GM12864 (cell line): Measurements from ENCODE around the gene NOTUM.

Experiments used
- DNase-seq: peaks from one replicate; pipeline ENCODE4 v3.0.0-alpha.2; 2011; ENCODE audit warnings: low read depth
- H3K4me3 ChIP-seq: 2 replicates; pipeline ENCODE4 v1.5.1; 2011; ENCODE audit warnings: mild to moderate bottlenecking, low read depth, low read length, control low read depth
- TF ChIP-seq, protein P1 (sequence below): IDR thresholded peaks from 2 replicates; pipeline ENCODE4 v1.5.1; 2011; ENCODE audit warnings: low read depth, mild to moderate bottlenecking, moderate library complexity, low read length, control low read depth, inconsistent platforms; ENCODE audit errors: missing control alignments

The NOTUM gene

DNA sequence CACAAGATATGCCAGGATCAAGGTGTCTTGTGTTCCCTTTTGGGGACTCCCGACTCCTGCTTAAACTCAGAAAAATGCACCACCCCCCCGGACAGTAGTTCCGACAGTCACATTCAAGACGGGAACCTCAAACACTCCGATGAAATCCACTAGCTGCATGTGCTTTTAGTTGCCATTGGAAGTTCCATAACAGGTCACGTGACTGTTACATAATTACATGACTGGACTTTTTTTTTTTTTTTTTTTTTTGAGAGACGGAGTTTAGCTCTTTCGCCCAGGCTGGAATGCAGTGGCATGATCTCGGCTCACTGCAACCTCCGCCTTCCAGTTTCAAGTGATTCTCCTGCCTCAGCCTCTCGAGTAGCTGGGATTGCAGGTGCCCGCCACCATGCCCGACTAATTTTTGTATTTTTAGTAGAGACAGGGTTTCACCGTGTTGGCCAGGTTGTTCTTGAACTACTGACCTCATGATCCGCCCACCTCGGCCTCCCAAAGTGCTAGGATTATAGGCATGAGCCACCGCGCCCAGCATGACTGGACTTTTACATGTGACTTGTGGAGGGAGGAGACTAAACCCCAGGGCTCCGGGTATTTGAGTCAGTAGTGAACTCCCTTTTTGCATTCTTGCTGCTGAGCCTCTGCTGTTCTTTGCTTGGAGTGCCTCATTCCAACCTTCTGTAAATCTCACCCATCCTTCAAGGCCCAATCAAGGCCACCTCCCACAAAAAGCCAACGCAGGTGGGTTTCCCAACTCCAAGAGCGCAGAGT, 44.6 kb downstream of the NOTUM start:
- DNase-seq = no peak
- peak overlapping the region; percentile 76 for H3K4me3 ChIP-seq
- TF ChIP-seq, protein P1, sequence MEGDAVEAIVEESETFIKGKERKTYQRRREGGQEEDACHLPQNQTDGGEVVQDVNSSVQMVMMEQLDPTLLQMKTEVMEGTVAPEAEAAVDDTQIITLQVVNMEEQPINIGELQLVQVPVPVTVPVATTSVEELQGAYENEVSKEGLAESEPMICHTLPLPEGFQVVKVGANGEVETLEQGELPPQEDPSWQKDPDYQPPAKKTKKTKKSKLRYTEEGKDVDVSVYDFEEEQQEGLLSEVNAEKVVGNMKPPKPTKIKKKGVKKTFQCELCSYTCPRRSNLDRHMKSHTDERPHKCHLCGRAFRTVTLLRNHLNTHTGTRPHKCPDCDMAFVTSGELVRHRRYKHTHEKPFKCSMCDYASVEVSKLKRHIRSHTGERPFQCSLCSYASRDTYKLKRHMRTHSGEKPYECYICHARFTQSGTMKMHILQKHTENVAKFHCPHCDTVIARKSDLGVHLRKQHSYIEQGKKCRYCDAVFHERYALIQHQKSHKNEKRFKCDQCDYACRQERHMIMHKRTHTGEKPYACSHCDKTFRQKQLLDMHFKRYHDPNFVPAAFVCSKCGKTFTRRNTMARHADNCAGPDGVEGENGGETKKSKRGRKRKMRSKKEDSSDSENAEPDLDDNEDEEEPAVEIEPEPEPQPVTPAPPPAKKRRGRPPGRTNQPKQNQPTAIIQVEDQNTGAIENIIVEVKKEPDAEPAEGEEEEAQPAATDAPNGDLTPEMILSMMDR = no peak

DNA sequence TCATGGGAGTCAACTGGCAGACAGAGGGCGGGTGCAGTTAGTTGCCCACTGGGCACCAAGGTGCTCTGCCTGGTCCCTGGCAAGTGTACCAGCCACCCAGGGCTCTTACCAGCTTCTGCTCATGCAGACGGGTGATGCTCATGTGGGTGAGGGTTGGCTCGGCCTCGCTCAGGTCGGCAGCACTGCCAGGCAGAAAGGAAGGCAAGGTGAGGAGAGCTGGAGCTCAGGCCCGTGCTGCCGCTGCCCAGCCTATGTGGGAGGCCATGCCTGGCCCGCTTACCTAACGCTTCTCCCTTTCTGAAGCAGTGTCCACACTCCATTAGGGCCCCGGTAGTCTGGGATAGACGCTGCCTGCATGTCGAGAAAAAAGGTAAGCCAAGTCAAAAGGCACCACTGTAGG, 45.7 kb downstream of the NOTUM start:
- TF ChIP-seq, protein P1 = no peak
- DNase-seq = no peak
- no peak overlapping the region for H3K4me3 ChIP-seq

DNA sequence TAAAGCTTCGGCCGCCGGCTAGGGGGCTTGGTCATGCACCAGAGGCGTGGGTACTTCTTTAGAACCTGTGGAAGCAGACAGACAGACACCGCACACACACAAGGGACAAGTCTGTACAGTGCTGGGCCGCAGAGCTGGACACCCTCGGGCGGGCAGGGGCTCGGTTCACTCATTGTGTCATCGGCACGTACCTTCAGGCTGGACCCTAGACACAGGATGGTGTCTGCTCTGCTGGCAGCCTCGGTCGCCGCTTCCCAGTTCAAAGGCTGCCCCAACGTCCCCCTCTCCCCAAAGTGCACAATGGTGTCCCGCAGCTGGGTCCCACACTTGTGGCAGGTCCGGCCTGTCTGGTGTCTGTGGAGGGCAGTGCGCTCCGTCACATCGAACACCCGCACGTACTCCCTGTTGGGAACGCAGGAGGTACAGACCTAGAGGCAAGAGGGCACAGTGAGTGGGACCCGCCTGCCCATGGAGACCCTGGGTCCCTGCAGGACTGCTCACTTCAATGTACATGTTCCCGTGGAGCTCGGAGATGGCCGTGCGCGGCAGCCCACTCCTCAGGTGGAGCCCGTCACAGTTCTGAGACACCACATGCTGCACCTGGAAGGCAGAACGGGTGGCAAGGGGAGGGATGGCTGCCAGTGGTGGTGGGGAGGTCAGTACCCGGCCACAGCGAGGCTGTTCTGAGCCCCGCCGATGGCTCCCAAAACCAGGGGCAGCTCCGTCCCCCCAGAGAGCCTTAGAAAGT, 46.7 kb downstream of the NOTUM start:
- H3K4me3 ChIP-seq = no peak overlapping the region
- TF ChIP-seq, protein P1 = no peak
- DNase-seq = no peak

DNA sequence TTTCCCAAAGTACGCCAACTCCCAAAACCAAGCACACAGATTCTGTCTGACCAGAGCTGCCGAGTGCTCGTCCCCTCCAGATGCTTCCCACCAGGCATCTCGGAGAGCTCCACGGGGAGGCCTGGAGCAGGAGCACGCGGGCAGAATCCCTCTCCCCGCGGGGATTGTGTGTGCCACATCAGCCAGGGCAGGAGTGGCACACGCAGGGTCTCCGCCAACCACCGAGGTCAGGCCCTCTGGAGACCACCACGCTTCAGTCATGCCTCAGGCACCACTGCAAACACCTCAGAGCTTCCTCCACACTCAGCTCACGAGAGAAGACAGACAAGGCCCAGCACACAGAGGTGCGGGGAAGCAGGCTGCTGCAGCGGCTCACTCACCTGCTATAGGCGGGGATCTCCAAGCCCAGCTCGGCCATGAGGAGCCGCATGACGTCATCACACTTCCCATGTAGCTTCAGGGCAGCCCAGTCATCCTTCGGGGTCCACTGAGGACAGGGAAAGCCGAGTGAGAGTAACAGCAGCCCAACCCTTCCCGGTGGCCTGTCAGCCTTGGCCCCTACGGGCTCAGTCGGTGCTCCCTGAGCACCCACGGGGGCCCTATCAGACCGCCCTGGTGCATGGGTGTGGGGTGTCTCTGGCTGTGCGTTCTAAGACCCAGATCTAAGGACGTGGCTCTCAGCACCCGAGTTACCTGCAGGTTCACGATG, 47.4 kb downstream of the NOTUM start:
- no peak for DNase-seq
- H3K4me3 ChIP-seq = no peak overlapping the region
- TF ChIP-seq, protein P1 = no peak

DNA sequence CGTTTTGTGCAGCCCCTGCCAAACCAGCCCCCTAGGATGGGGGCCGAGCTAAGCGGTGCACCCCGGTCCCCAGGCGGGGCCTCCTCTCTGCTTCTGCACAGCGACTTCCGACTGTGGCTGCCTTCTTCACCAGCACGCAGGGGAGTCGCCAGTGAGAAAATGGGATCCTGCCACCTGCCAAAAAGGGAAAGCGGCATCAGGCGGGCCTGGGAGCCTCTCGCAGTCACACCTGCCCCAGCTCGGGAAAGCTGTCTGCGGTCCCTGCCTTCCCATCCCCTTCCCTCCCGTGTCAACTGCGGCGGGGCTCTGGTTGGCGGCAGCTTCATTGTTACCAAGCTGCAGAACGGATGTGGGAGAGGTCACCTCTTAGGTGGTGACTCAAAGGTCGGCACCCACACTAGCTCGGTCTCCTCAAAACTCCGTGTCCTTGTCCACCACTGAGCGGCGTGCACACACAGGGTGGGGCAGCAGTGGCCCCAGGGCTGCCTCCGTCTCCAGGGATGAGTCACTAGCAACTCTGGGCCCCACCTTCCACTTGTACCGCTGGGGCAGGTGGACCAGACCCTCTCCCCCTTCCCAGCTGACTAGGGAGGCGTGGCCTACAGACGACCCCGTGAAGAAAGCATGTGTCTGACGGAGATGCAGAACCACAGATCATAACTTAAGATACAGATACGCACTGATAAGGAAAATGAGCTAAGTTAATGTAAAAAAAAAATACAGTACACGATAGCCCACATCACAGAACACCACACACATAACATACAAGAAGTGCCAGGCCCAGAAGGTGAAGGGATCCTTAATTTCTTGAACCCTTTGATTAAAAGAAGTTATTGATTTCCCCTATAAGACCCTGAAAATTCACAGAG, 48.3 kb downstream of the NOTUM start:
- no peak for DNase-seq
- H3K4me3 ChIP-seq = no peak overlapping the region
- TF ChIP-seq, protein P1 = no peak

DNA sequence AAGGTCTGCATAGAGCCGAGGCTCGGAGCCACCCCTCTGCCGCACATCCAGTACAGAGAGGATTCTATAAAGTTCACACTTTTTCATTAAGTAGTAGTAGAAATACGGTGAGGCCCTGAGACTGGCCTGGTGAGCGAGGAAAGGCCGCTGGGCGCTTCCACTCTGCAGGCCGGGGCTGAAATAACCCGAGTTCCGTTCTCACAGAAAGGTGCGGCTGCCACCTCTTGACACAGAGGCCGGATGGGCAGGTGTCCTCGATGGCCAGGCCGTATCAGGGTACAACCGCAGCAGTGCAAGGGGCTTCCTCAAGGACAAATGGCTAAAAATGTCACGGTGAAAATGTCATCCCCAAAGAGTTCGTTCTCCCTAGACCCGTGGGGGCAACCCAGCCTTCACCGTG, 49.0 kb downstream of the NOTUM start:
- no peak for DNase-seq
- H3K4me3 ChIP-seq = no peak overlapping the region
- TF ChIP-seq, protein P1 = no peak
